Stimulated activated naive CD8-positive, alpha-beta T cell treated with anti-CD3 and anti-CD28 coated beads, Interleukin-15, Interleukin-2, amounts not matched to agents 100 U/mL and 50 U/mL, for 24 hours (primary cell): ENCODE measurements around the gene SH2B2.
"Not testable (repeated sequence)": the region's sequence is repeated elsewhere in the genome, so short reads cannot be mapped to it uniquely, and the experiment has no call there.

Experiments
- ATAC-seq: fragments of 150-1000 bp; cut with Tn5 transposase; one replicate; pipeline ENCODE4 v1.10.0; 2021
- DNase-seq: peaks from one replicate; pipeline ENCODE4 v3.0.0; 2021

The SH2B2 gene

GRCh38 chr7:102306916-102307677, 20.4 kb downstream of the SH2B2 start:
- peak; percentile 51 for ATAC-seq
- peak; percentile 47 for DNase-seq

- DNase-seq (no peak), ATAC-seq (no peak)
Measured at GRCh38 chr7:102310414-102310815, 23.7 kb downstream of the SH2B2 start.

GRCh38 chr7:102312317-102312716, 25.6 kb downstream of the SH2B2 start:
- ATAC-seq = no peak
- no peak for DNase-seq

GRCh38 chr7:102313997-102314780, 27.5 kb downstream of the SH2B2 start:
- ATAC-seq = no peak

GRCh38 chr7:102317231-102318059, 30.8 kb downstream of the SH2B2 start:
- ATAC-seq (no peak), DNase-seq (no peak)

More at GRCh38 chr7:102313997-102314780, 27.5 kb downstream of the SH2B2 start:
- DNase-seq = no peak

GRCh38 chr7:102318482-102318971, 31.9 kb downstream of the SH2B2 start:
- no peak for DNase-seq
- ATAC-seq = no peak

- DNase-seq = no peak
- ATAC-seq = no peak
Measured at GRCh38 chr7:102319671-102320070, 33.0 kb downstream of the SH2B2 start.

- DNase-seq (no peak), ATAC-seq (no peak)
Measured at GRCh38 chr7:102320181-102320580, 33.5 kb downstream of the SH2B2 start.

GRCh38 chr7:102320601-102321350, 34.1 kb downstream of the SH2B2 start:
- DNase-seq (no peak), ATAC-seq (no peak)

GRCh38 chr7:102321351-102322201, 34.9 kb downstream of the SH2B2 start:
- DNase-seq (no peak), ATAC-seq (no peak)

- DNase-seq (no peak), ATAC-seq (no peak)
Measured at GRCh38 chr7:102322202-102322715, 35.6 kb downstream of the SH2B2 start.

- no peak for DNase-seq
- no peak for ATAC-seq
Measured at GRCh38 chr7:102323914-102324195, 37.2 kb downstream of the SH2B2 start.

GRCh38 chr7:102325106-102325505, 38.4 kb downstream of the SH2B2 start:
- not testable (repeated sequence) for DNase-seq, ATAC-seq

- no peak for ATAC-seq
- no peak for DNase-seq
Measured at GRCh38 chr7:102326157-102326889, 39.7 kb downstream of the SH2B2 start.

GRCh38 chr7:102327183-102327582, 40.5 kb downstream of the SH2B2 start:
- ATAC-seq, DNase-seq: not testable (repeated sequence)

- DNase-seq, ATAC-seq: not testable (repeated sequence)
Measured at GRCh38 chr7:102328863-102329262, 42.2 kb downstream of the SH2B2 start.

- DNase-seq, ATAC-seq: not testable (repeated sequence)
Measured at GRCh38 chr7:102329366-102329765, 42.7 kb downstream of the SH2B2 start.

GRCh38 chr7:102330666-102331460, 44.2 kb downstream of the SH2B2 start:
- not testable (repeated sequence) for ATAC-seq

GRCh38 chr7:102335574-102335973, 48.9 kb downstream of the SH2B2 start:
- not testable (repeated sequence) for DNase-seq, ATAC-seq

More at GRCh38 chr7:102330666-102331460, 44.2 kb downstream of the SH2B2 start:
- DNase-seq = not testable (repeated sequence)
